Cardiac ventricle fibroblast (primary cell): ENCODE measurements around the gene PGM5. TPM values are rescaled to one million over a fixed set of nuclear protein-coding genes. Genes with fewer than 3 reads are reported as not detected.

Source experiments
- total RNA-seq: library from RNA; depleted of rRNA; stranded (reverse); fragments of >200 nt; gene quantifications from 2 replicates; pipeline ENCODE4 v1.2.3, GENCODE V29; 2015

The PGM5 gene
- total RNA-seq: 0.88 and 1.7 TPM in 2 replicates

GRCh38 chr9:68356380-68357118 is at the start of gene PGM5:
TSS of gene PGM5 (plus strand) at chr9:68356611. CDS start at chr9:68357128, 517 bp downstream.

GRCh38 chr9:68540712-68541535 is 184.5 kb downstream of the PGM5 start, which contains the start of gene TMEM252:
TSS of gene TMEM252 (minus strand) at chr9:68540883. CDS start at chr9:68540814, 69 bp downstream.

Other genes with a start within 250 kb of the PGM5 start
- 5.3 and 12.5 TPM in 2 replicates for gene ZNG1C, start 114.6 kb upstream of the PGM5 start, total RNA-seq
- gene FOXD4L3, start 53.7 kb upstream of the PGM5 start, total RNA-seq: 0.34 TPM in 1 of 2 replicates, not detected in the other
- gene TMEM252, start 184.3 kb downstream of the PGM5 start, total RNA-seq: not detected in 2 replicates